NCI-H128 (cell line): ENCODE data around the gene UMPS.

ENCODE experiments used
- DNase-seq: peaks from one replicate; lab custom pipeline; 2025; ENCODE audit not compliant: unreplicated experiment; lab: John Stamatoyannopoulos, UW

The UMPS gene

DNA sequence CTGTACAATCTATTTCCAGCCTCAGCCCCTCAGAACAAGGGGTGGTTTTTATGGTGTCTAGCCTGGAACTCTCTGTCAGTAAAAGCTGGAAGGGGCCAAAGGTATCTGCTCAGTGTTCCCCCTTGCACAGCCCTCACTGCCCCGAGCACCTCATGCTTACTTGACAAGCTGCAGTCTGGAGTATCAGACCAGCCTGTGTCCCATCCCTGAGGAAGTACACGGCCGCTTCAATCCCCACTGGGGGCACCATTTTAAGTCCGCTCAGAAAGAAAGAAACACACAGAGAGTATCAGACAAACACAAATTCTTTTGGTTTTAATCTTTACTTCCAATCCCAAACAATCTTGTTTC lies 32.4 kb downstream of the UMPS start:
- DNase-seq = no peak

DNA sequence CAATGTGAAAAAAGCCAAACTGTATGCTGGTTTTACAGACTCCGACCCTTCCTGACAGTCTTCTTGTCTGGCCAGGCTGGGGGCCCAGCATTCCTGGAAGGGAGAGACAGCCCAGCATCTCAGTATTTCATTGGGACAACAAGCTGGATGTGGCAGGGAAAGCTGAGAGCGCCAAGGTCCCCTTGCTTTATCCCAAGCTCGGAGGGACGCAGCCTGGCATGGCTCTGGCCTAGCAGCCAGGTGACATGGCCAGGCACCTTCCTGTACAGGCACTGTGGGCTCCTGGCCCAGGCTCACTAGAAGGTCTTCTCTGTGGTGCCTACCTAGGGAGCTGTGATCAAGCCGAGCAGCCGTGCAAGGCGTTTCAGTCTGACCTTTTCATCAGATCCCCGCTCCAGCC lies 33.0 kb downstream of the UMPS start:
- DNase-seq = no peak

- DNase-seq = no peak
Measured at GRCh38 chr3:124763644-124764358, 33.5 kb downstream of the UMPS start.

GRCh38 chr3:124764746-124765145 lies 34.5 kb downstream of the UMPS start:
- no peak for DNase-seq

DNA sequence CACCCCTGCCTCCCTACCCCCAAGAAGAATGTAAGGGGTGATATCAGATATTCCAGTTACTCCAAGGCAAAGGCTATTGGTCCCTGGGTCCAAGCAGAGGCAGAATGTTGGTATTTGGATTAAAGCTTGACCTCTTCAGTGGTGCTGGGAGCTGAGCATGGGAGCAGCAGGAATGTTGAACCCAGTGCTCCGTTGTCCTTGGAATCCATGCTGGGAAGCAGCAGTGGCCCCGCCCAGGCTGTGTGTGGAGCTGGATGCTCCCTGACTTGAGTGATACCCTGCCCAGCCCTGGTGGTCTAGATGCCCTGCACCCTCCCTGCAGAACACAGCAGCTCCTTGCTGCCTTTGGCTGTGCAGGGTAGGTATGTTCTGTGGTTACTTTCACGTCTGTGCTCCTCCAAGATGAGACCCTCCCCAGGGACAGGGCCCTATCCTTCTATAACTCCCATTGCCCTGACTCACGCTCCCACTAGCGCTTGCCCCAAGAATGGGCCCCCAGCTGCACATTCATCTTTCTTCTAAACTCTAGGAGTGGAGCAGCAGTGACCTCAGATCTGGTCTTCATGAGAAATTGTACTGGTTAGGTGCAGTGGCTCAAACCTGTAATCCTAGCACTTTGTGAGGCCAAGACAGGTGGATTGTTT lies 35.1 kb downstream of the UMPS start:
- DNase-seq = no peak

DNA sequence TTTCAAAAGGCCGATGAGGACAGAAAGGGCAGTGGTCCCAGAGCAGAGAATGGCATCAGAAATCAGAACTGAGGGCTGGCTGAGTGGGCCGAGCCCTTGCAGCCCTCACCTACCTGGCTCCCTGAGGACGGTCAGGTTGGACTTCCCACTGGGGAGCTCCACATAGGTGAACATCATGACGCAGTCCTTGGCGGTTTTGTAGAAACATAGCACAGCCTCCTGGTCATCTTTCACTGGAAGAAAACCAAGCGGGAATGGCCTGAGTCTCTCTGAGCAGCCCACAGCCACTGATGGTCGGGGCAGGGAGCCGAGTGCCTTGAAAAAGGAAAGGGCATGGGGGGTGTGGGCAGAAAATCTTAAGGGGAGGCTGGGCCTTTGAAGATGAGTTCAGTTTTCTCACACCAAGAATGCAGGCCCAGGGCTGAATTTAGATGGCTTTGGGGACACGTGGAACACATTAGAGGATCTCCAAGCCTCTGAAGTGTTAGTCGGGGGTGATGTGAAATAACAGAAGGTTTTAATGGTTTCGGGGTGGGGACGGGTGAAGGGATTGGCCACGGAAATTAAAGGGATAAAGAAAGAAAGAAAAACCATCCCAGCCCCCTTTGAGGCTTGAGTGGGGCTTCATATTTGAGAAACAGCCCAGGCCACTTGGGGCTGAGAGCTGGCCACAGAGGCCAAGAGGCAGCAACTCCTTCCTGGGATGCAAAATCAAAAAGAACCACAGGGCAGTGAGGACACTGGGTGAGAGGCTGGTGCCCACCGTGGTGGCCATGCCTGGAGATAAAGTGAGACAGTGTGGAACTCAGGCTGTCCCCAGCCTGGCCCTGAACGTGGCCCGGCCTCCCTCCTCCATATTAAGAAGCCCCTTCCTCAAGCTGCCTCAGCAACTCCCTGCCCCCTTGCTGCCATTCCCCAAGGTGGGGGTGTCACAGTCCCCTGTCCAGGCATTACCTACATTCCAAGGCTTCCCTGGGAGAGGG lies 36.2 kb downstream of the UMPS start:
- DNase-seq = no peak

DNA sequence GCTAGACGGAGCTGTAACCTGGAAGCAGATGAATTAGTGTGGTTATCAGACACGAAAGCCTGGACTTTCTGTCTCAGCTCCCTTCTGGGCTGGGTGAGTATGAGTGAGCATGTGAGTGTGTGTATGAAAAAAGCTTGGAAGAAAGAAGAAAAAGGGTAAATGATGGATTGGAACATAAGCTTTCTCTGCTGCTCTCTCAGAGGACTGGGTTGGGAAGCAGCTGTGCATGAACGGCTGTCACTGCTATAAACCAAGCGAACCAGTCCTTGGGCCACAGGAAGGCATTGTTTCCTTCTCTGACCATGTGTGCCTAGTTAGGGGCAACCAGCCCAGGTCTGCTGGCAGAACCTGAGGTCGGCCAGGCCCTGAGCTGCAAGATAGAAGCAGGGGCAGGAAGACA lies 37.0 kb downstream of the UMPS start:
- DNase-seq = no peak

GRCh38 chr3:124767691-124768090 lies 37.4 kb downstream of the UMPS start:
- DNase-seq = no peak

GRCh38 chr3:124768812-124769211 lies 38.6 kb downstream of the UMPS start:
- no peak for DNase-seq

- DNase-seq = no peak
Measured at GRCh38 chr3:124769462-124769861, 39.2 kb downstream of the UMPS start.

DNA sequence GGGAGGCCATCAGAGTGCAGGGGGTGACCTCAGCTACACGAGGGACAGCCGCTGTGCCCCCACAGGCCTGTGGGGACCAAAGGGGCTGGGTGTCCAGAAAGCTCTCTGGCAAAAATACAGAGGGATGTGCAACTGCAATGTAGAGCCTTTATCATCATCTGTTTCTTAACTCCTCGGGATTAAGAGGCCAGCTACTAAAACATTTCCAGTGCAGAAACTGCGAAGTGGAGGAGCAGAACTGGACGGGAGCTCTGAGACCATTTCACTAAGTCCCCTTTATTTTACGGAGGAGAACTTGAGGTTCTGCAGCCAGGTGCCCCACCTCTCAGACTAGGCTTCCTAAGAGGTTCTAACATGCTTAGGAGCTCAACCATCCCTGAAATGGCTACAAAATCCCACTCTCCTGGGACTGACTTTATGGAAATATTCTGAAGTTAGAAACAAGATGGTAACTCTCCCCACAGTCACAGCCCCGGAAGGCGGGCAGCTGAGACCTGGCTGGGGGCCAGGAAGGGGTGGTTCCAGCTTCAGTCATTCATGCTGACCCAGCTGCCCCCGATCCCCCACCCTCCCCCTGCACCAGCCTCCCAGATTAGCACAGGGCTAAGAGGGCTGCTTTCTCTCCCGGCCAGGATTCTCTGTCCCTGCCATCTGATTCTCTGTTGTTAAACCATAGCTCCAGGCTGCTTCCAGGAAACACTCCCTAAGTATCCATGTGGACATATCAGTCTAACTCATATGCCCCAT lies 40.3 kb downstream of the UMPS start:
- no peak for DNase-seq

GRCh38 chr3:124771083-124771445 lies 40.8 kb downstream of the UMPS start:
- DNase-seq = no peak

- no peak for DNase-seq
Measured at GRCh38 chr3:124772081-124772831, 42.0 kb downstream of the UMPS start.

GRCh38 chr3:124773351-124774326 lies 43.4 kb downstream of the UMPS start:
- DNase-seq = no peak

DNA sequence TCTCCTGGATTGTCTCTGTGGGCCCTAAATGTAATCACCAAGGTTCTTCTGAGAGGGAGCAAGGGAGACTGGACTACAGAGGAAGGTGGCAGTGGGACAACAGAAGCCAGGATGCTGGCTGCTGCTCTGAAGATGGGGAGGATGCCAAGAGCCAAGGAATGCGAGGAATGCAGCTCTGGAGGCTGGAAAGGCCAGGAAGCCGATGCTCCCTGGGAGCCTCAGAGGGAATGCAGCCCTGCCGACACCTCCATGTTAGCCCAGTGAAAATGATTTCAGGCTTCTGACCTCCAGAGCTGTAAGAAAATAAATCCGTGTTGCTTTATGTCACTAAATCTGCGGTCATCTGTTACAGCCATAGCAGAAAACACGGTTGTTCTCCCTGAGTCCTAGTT lies 44.1 kb downstream of the UMPS start:
- DNase-seq = no peak

DNA sequence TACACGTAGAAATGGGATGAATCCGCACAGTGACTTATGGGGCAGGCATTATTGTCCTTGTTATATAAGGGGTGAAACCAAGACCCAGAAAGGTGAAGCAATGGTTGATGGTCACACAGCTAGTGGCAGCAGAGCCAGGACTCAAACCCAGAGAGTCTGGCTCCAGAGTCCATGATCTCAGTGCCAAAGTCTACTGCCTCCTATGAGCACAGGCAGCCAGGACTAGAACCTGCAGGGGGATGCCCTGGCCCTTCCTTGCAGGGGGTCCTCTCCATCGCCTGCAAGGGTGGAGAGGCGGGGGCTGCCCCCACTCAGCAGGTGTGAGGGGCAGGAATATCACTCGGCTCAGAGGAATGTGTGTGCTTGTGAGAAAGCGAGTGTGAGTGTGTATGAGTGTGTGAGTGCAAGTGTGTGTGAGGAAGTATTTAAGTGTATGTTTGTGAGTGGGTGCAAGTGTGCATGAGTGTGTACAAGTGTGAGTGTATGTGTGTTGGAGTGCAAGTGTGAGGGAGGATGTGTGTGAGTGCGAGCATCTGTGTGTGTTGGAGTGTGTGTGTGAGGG lies 44.7 kb downstream of the UMPS start:
- DNase-seq = no peak

GRCh38 chr3:124775877-124776276 lies 45.6 kb downstream of the UMPS start:
- DNase-seq = no peak

GRCh38 chr3:124776856-124777255 lies 46.6 kb downstream of the UMPS start:
- no peak for DNase-seq
